ENCODE results near the gene AUTS2. TPM values are rescaled to one million over a fixed set of nuclear protein-coding genes. Genes with fewer than 3 reads are reported as not detected.

Gene AUTS2
- total and polyA plus RNA-seq, 2 of the 8 experiments (the other 6 are each of a cell fraction or from before 2014, with no cell fraction given), result 25.9 to 101 TPM

- CTCF ChIA-PET (ENCODE audit: partially characterized antibody), result interaction anchor here (0.7 kb wide), 1 partner anchor 666 kb away, joined by 3 read pairs; no protein-coding TSS in a partner anchor
- no peak overlapping the region for H3K23ac ChIP-seq (ENCODE audit: insufficient read length)
- no peak overlapping the region for H2AFZ ChIP-seq (ENCODE audit: low read length)
- no peak overlapping the region for H2BK15ac ChIP-seq (ENCODE audit: low read length)
- no peak overlapping the region for H2BK12ac ChIP-seq (ENCODE audit: low read depth, low read length)
- no peak overlapping the region for H2BK5ac ChIP-seq (ENCODE audit: low read depth, low read length)
- H3K23me2 ChIP-seq (ENCODE audit: low read depth, low read length), result no peaks in the 10 kb centered on the region
- FAIRE-seq (no peak), DNase-seq (ENCODE audit: low read depth in 1 of 2, low spot score in 2 of 2) (no peak)
- H3K79me2 ChIP-seq (ENCODE audit: control insufficient read depth in 1 of 2, insufficient read depth in 2 of 2, low read length in 2 of 2), result no peaks in the 10 kb centered on the region
- no peak overlapping the region for H3K9ac ChIP-seq (replicated peaks in 1 of 4; ENCODE audit: extremely low read depth in 1 of 4, low read depth in 3 of 4, low read length in 3 of 4)
- WGBS, 2 experiments (ENCODE audit: extremely low coverage in 1 of 2, insufficient coverage in 1 of 2, insufficient read length in 1 of 2, insufficient replicate concordance in 2 of 2, low coverage in 1 of 2, low lambda C conversion rate in 2 of 2, missing lambda C conversion rate in 1 of 2), result 87% methylated on average over 1 of the region's 1 CpG; no CpG with 5 or more reads in 1 of the 2 experiments
- H3K18ac ChIP-seq (ENCODE audit: extremely low read depth, low read length), result no peak overlapping the region
- no peak overlapping the region for H3K4ac ChIP-seq (replicated peaks; ENCODE audit: insufficient read length, low read depth, low read length)
- no peak overlapping the region for H2BK120ac ChIP-seq (replicated peaks; ENCODE audit: low read depth, low read length)
- H3K9me3 ChIP-seq (ENCODE audit: insufficient read depth in 2 of 2, low read depth in 1 of 2, low read length in 1 of 2), result no peaks in the 10 kb centered on the region
- no peak for TF ChIP-seq HDAC6 (IDR thresholded peaks at IDR 0.05; ENCODE audit: low read depth, low read length)
- no peak overlapping the region for H3K14ac ChIP-seq (ENCODE audit: insufficient read length)
- no peaks in the 10 kb centered on the region for H3K27me3 ChIP-seq (replicated peaks in 1 of 4; ENCODE audit: control insufficient read depth in 3 of 4, extremely low read depth in 1 of 4, insufficient read depth in 3 of 4, low read length in 3 of 4)
- H3K27ac ChIP-seq (ENCODE audit: low read depth, low read length), result no peak overlapping the region
- H4K91ac ChIP-seq (replicated peaks; ENCODE audit: insufficient read length, low read length), result no peak overlapping the region
- H3K4me3 ChIP-seq (ENCODE audit: extremely low read depth in 1 of 4, insufficient read depth in 2 of 4, low read depth in 3 of 4, low read length in 4 of 4), result no peak overlapping the region
- no peak overlapping the region for H2AK5ac ChIP-seq (ENCODE audit: low read depth, low read length)
- no peak overlapping the region for H3K4me2 ChIP-seq (ENCODE audit: insufficient read depth in 1 of 2, low read depth in 2 of 2, low read length in 2 of 2)
- POLR2A ChIA-PET (ENCODE audit: partially characterized antibody), result no interaction called here
- no peak overlapping the region for H4K5ac ChIP-seq (ENCODE audit: insufficient read length, low read depth, low read length)
- H3K36me3 ChIP-seq (ENCODE audit: control insufficient read depth in 2 of 4, insufficient read depth in 4 of 4, low read length in 3 of 4), result no peaks in the 10 kb centered on the region
- no peak overlapping the region for H2BK20ac ChIP-seq (ENCODE audit: low read length)
- no peak overlapping the region for H3K56ac ChIP-seq (replicated peaks; ENCODE audit: insufficient read length, low read depth, low read length)
- no peak overlapping the region for H4K8ac ChIP-seq (ENCODE audit: extremely low read depth, insufficient read depth, low read length)
- H3K4me1 ChIP-seq (replicated peaks in 1 of 4; ENCODE audit: control insufficient read depth in 3 of 4, insufficient read depth in 4 of 4, low read length in 3 of 4), result no peaks in the 10 kb centered on the region
- H4K20me1 ChIP-seq (replicated peaks in 1 of 2; ENCODE audit: control insufficient read depth in 1 of 2, insufficient read depth in 2 of 2, low read length in 2 of 2), result no peaks in the 10 kb centered on the region
- no peaks in the 10 kb centered on the region for H3K79me1 ChIP-seq (ENCODE audit: low read depth, low read length)
These were observed 506.0 kb downstream of the AUTS2 start for GRCh38 chr7:70104243-70104642.
